T-helper 2 cell treated with Interferon-gamma antibody and Interleukin-4, amounts not matched to agents 5 μg/mL and 100 μg/mL, for 36 hours (primary cell): ENCODE results near the gene EDRF1.

Source experiments
- DNase-seq: peaks from one replicate; pipeline ENCODE4 v3.0.0; 2021; ENCODE audit warnings: low spot score
- H3K27ac Mint-ChIP-seq: one replicate; pipeline ENCODE4 v1.8.0; 2021; ENCODE audit warnings: mild to moderate bottlenecking, mixed read lengths
- H3K27me3 Mint-ChIP-seq: one replicate; pipeline ENCODE4 v1.8.0; 2021; ENCODE audit warnings: low read depth, mixed read lengths
- H3K36me3 Mint-ChIP-seq: one replicate; pipeline ENCODE4 v1.8.0; 2021; ENCODE audit warnings: low read depth, mixed read lengths
- H3K4me1 Mint-ChIP-seq: one replicate; pipeline ENCODE4 v1.8.0; 2021; ENCODE audit warnings: low read depth, mixed read lengths
- H3K4me3 Mint-ChIP-seq: one replicate; pipeline ENCODE4 v1.8.0; 2022; ENCODE audit warnings: mild to moderate bottlenecking, moderate library complexity, mixed read lengths
- H3K9me3 Mint-ChIP-seq: one replicate; pipeline ENCODE4 v1.8.0; 2021; ENCODE audit warnings: mixed read lengths

The EDRF1 gene

DNA sequence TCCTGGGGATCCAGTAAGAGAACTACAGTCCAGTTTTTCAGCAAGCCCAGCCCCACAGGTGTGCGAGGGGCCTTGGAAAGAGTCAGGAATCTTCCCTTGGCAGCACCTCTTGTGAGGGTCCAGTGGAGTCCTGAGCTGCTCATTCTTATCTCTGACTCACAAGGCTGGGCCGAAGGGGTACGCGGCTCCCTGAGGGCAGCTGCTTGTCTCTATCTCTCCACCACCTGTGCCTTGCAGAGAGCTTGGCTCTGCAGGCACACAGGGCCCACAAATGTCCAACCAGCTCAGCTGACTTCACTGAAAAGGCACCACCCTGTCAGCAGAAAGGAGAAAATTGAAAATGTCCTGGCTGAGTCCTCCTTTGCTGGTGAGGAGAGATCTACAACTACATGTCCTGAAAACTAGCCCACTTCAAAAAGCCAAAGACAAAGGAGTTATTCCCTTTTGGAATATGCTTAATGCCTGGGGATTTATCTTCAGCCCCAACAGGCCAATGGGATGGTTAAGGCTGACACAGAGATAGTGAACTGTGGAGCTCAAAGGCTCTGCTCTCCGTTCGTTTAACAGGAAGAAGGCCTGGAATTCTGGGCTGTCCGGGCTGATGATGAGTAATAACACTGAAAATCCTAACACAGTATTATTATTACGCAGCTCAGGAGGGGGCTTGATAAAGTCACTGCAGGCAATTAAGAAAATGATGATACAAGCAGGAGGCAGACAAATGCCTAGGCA is 80.1 kb downstream of the EDRF1 start:
- DNase-seq: no peak
- Mint-ChIP-seq H3K36me3 (no peaks in the 10 kb centered on the region), H3K9me3 (no peaks in the 10 kb centered on the region), H3K4me3 (no peak overlapping the region), H3K27ac (no peak overlapping the region), H3K27me3 (no peaks in the 10 kb centered on the region), H3K4me1 (no peaks in the 10 kb centered on the region)

DNA sequence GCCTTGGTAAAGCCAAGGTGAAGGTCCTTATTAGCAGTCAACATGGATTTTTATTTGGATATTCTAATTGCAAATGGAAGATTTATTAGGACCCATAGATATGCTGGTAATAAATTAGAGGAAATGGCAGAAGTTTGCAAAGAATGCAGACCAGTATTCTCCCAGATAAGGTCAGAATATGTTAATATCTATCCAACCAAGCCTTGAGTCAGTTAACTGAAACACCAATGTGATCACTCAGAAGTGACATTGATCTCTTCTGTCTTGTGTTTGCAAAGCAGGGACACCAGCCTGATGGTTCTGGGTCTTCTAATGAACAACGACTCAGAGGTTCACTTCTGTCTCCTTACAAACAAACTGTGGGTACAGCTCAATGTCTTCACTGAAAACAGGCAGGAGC is 82.1 kb downstream of the EDRF1 start:
- DNase-seq: no peak
- Mint-ChIP-seq H3K4me1 (no peaks in the 10 kb centered on the region), H3K9me3 (no peaks in the 10 kb centered on the region), H3K27ac (no peak overlapping the region), H3K4me3 (no peak overlapping the region), H3K27me3 (no peaks in the 10 kb centered on the region), H3K36me3 (peaks cover 8% of the 10 kb centered on the region)

DNA sequence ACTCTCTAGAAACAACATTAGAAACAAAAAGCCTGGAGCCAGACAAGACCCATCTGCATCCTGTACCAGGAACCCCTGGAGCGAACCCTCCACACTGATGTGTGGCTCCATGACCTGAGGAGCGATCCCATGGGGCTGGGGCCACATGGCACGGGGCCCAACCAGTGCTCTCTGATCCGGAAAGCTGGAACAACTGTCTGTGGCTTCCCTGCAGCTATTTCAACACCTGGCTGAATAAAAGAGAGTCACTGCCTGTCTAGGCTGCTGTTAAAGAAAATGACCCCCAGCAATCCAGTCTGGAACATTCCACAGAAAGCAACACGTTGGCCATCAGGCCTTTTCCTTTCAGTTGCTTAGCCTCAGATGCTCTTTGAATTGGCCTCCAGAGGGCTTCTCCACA is 82.6 kb downstream of the EDRF1 start:
- Mint-ChIP-seq H3K4me1 (no peaks in the 10 kb centered on the region), H3K4me3 (no peak overlapping the region), H3K9me3 (no peaks in the 10 kb centered on the region), H3K27me3 (no peaks in the 10 kb centered on the region), H3K27ac (no peak overlapping the region), H3K36me3 (peaks cover 8% of the 10 kb centered on the region)
- no peak for DNase-seq

DNA sequence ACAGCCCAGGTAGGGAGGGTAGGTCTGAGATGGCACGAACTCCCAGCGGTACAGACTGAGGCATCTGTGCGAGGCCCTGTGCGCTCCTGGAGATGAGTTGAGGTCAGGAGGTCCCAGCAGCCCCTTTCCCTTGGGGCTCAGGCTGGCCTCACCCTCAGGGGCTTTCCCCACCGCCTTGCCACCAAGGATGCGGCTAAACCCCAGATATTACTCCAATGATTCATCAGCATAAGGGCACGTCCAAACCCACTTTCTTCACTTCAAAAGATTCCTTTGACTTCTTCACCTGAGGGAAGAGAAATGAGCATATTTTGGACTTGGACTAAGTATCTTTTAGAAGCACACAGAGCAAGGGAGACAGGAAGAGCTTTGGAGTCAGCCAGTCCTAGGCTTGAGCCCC is 83.2 kb downstream of the EDRF1 start:
- Mint-ChIP-seq H3K4me3 (no peak overlapping the region), H3K36me3 (peaks cover 8% of the 10 kb centered on the region), H3K9me3 (no peaks in the 10 kb centered on the region), H3K27ac (no peak overlapping the region), H3K4me1 (peaks cover under 1% of the 10 kb centered on the region), H3K27me3 (no peaks in the 10 kb centered on the region)
- no peak for DNase-seq

DNA sequence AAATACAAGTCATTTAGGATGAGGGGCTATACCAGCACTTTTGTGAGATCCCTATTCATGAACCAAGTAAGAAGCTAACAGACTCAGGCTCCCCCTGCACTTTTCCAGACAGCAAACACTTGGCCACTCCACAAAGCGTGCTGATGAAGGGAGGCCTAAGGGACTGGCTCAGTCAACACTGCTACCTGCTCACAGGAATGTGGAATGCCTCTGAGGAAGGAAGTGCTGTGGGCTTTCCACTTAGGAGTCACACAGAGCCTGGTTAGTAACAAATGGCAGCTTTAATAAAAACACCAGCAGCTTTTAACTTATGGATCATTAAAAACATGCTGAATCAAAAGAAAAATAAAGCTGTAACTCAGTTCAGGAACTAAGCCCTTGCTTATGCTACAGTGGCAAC is 88.5 kb downstream of the EDRF1 start:
- Mint-ChIP-seq H3K27me3 (no peaks in the 10 kb centered on the region), H3K9me3 (no peaks in the 10 kb centered on the region), H3K4me1 (peaks cover 1% of the 10 kb centered on the region), H3K36me3 (peaks cover 24% of the 10 kb centered on the region), H3K27ac (no peak overlapping the region), H3K4me3 (no peak overlapping the region)
- no peak for DNase-seq

DNA sequence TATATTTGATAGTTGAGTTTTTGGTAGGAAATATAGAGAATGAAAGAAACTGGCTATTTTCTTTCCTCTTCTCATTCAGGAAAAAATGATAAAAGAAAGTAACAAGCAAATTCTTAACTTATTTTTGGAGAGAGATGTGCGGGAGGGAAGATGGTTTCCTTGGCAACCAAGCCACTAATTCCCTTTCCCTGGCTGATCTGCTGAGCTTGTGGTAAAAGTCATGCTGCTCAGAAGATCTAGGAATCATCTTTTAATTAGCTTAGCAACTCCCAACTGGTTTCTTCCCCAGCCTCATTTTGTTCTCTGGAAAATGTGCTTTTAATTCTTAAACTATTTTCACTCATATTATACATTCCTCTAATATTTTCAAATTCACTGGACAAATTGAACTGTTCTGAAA is 91.7 kb downstream of the EDRF1 start:
- no peak for DNase-seq
- Mint-ChIP-seq H3K4me1 (peaks cover 1% of the 10 kb centered on the region), H3K36me3 (peaks cover 24% of the 10 kb centered on the region), H3K27ac (no peak overlapping the region), H3K27me3 (no peaks in the 10 kb centered on the region), H3K9me3 (no peaks in the 10 kb centered on the region), H3K4me3 (no peak overlapping the region)

DNA sequence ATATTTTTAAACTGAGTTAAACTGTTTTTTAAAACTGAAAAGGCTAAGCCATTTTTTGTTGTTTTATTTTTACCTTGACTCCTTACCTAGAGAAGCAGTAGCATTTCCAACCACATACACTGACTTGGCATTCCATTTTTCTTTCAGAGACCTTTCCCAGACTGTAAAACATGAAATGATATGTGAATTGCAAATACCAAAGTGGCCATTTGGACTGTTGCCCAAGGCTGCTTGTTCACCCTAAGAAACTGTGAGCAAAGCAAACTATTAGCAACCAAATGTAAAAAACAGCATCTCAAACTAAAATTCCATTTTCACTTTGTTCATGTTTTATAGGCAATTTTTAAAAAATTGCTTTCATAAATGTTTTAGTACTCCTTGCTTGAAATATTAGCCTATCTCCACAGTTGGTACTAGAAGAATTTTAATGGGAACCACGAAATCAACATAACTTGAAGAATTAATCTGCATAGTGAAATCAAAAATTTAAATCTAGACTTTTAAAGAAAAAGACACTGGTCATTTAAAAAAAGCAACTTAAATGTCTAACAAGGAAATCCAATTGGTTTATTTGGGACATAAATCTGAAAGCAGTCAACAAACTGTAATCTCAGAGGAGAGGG is 92.7 kb downstream of the EDRF1 start:
- H3K36me3 Mint-ChIP-seq: peaks cover 23% of the 10 kb centered on the region
- no peak overlapping the region for H3K4me3 Mint-ChIP-seq
- H3K27ac Mint-ChIP-seq: no peak overlapping the region
- H3K27me3 Mint-ChIP-seq: no peaks in the 10 kb centered on the region
- H3K4me1 Mint-ChIP-seq: peaks cover 1% of the 10 kb centered on the region
- H3K9me3 Mint-ChIP-seq: no peaks in the 10 kb centered on the region
- no peak for DNase-seq
